DOHH2 (cell line): Measurements from ENCODE around the gene GLI3.

ENCODE experiments used
- CTCF ChIP-seq: fragments of 200-600 bp; sonication (generic); IDR thresholded peaks from one replicate; pipeline ENCODE4 v1.5.1; 2014; ENCODE audit warnings: antibody characterized with exemption, mild to moderate bottlenecking, low read depth, low read length; ENCODE audit not compliant: poor library complexity, severe bottlenecking
- EZH2phosphoT487 ChIP-seq: fragments of 200-600 bp; sonication (generic); IDR thresholded peaks from 2 replicates; pipeline ENCODE4 v1.6.1; 2017; ENCODE audit warnings: borderline replicate concordance, mild to moderate bottlenecking, antibody characterized with exemption, low read length, moderate library complexity, mixed read lengths

DNA sequence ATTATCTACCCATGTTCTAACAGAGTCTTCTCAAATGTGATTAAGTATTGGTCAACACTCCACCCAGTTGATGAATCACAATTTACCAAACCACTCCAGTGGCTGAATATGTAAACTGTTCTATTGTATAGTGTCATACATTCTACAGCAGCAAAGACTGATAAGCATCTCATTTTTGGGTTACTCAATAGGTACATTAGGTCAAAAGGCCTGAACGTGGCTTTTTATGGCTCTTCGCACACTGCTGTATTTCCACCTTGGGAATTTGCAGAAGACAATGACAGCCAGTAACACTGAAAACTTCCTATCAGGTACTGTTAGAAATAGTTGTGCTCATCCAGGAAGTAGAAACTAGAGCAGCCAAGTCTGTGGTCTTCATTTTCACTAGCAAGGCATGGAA, 166.9 kb downstream of the GLI3 start:
- TF ChIP-seq CTCF = no peak
- no peak for TF ChIP-seq EZH2phosphoT487
